IMR-90 (cell line): ENCODE results near the gene TTC31. TPM values are rescaled to one million over a fixed set of nuclear protein-coding genes. Genes with fewer than 3 reads are reported as not detected.

Experiments
- ATAC-seq: fragments of 200-7000 bp; cut with Tn5 transposase; 2 replicates; pipeline ENCODE4 v1.9.1; 2020; ENCODE audit warnings: low read depth, mild to moderate bottlenecking, moderate library complexity
- BruUV-seq: library from RNA; stranded (reverse); fragments of 400-500 nt; replicated peaks from 2 replicates; lab custom pipeline; 2021; lab: Mats Ljungman, UMichigan
- CTCF ChIA-PET: fragments of 300-600 bp; formaldehyde crosslinking; extraction: SDS; loops from one replicate; lab custom pipeline; 2021; ENCODE audit warnings: antibody characterized with exemption; lab: Yijun Ruan, JAX
- POLR2A ChIA-PET: fragments of 300-600 bp; sonication (Branson Sonifier 250); formaldehyde crosslinking; loops from one replicate; lab custom pipeline; 2022; ENCODE audit warnings: antibody characterized with exemption; ENCODE audit not compliant: unreplicated experiment; lab: Charles Lee
- DNase-seq: peaks from one replicate; pipeline ENCODE4 v3.0.0; 2013
- H2AFZ ChIP-seq: replicated peaks from 2 replicates; pipeline ENCODE3; 2013; ENCODE audit warnings: low read length, mild to moderate bottlenecking; ENCODE audit not compliant: poor library complexity
- H2AK5ac ChIP-seq: 2 replicates; pipeline ENCODE4 v1.6.1; 2013; ENCODE audit warnings: low read depth, low read length, inconsistent platforms
- H2AK9ac ChIP-seq: replicated peaks from 2 replicates; pipeline ENCODE3; 2013; ENCODE audit warnings: mild to moderate bottlenecking, low read depth, low read length, moderate library complexity; ENCODE audit not compliant: poor library complexity
- H2BK120ac ChIP-seq: 2 replicates; pipeline ENCODE4 v1.6.1; 2013; ENCODE audit warnings: low read depth, low read length, inconsistent platforms
- H2BK15ac ChIP-seq: 3 replicates; pipeline ENCODE4 v1.6.1; 2013; ENCODE audit warnings: low read depth, low read length, inconsistent platforms
- H2BK20ac ChIP-seq: 2 replicates; pipeline ENCODE4 v1.6.1; 2013; ENCODE audit warnings: low read depth, mild to moderate bottlenecking, inconsistent platforms, low read length, moderate library complexity
- H2BK5ac ChIP-seq: 2 replicates; pipeline ENCODE4 v1.6.1; 2013; ENCODE audit warnings: mild to moderate bottlenecking, low read depth, low read length, inconsistent platforms; ENCODE audit not compliant: poor library complexity, severe bottlenecking
- H3K14ac ChIP-seq: replicated peaks from 2 replicates; pipeline ENCODE4 v1.6.1; 2013; ENCODE audit warnings: low read depth, low read length, inconsistent platforms
- H3K18ac ChIP-seq: 2 replicates; pipeline ENCODE4 v1.6.1; 2013; ENCODE audit warnings: low read depth, low read length, control low read depth
- H3K23ac ChIP-seq: 2 replicates; pipeline ENCODE4 v1.6.1; 2013; ENCODE audit warnings: low read depth, low read length, inconsistent platforms
- H3K27ac ChIP-seq: 2 replicates; pipeline ENCODE4 v1.5.1; 2013; ENCODE audit warnings: mild to moderate bottlenecking, control low read depth, low read length; ENCODE audit not compliant: insufficient read depth
- H3K27me3 ChIP-seq: 2 replicates; pipeline ENCODE4 v1.6.1; 2013; ENCODE audit warnings: low read length; ENCODE audit not compliant: control insufficient read depth, insufficient read depth
- H3K36me3 ChIP-seq: 2 replicates; pipeline ENCODE4 v1.6.1; 2013; ENCODE audit warnings: low read length, mixed read lengths; ENCODE audit not compliant: control insufficient read depth, insufficient read depth
- H3K4ac ChIP-seq: 2 replicates; pipeline ENCODE4 v1.6.1; 2013; ENCODE audit warnings: low read depth, low read length, inconsistent platforms
- H3K4me1 ChIP-seq: 2 replicates; pipeline ENCODE4 v1.6.1; 2013; ENCODE audit warnings: low read length, mixed read lengths; ENCODE audit not compliant: control insufficient read depth, insufficient read depth
- H3K4me2 ChIP-seq: 2 replicates; pipeline ENCODE4 v1.6.1; 2013; ENCODE audit warnings: low read depth, mild to moderate bottlenecking, control low read depth, low read length, moderate library complexity
- H3K4me3 ChIP-seq: 2 replicates; pipeline ENCODE4 v1.5.1; 2013; ENCODE audit warnings: low read depth, mild to moderate bottlenecking, control low read depth, low read length, moderate library complexity; ENCODE audit not compliant: insufficient read depth
- H3K56ac ChIP-seq: 2 replicates; pipeline ENCODE4 v1.6.1; 2013; ENCODE audit warnings: low read length, inconsistent platforms; ENCODE audit not compliant: insufficient read depth; ENCODE audit errors: extremely low read depth
- H3K79me1 ChIP-seq, 2 experiments: 2 replicates each; pipeline ENCODE4 v1.6.1; 2013; ENCODE audit warnings: low read length in 2 of 2, inconsistent platforms in 1 of 2, low read depth in 1 of 2
- H3K9ac ChIP-seq: 2 replicates; pipeline ENCODE4 v1.6.1; 2013; ENCODE audit warnings: low read depth, low read length, control low read depth
- H3K9me1 ChIP-seq: 2 replicates; pipeline ENCODE4 v1.6.1; 2013; ENCODE audit warnings: low read length, inconsistent platforms; ENCODE audit not compliant: insufficient read depth
- H3K9me3 ChIP-seq: 2 replicates; pipeline ENCODE4 v1.6.1; 2013; ENCODE audit warnings: low read length; ENCODE audit not compliant: control insufficient read depth, insufficient read depth
- H4K20me1 ChIP-seq: 2 replicates; pipeline ENCODE4 v1.6.1; 2013; ENCODE audit warnings: low read length, inconsistent platforms; ENCODE audit not compliant: insufficient read depth
- H4K5ac ChIP-seq: 2 replicates; pipeline ENCODE4 v1.6.1; 2013; ENCODE audit warnings: mild to moderate bottlenecking, low read depth, low read length, control low read depth
- H4K8ac ChIP-seq, 2 experiments: 2 replicates each; pipeline ENCODE4 v1.6.1; 2013; ENCODE audit warnings: low read depth in 2 of 2, low read length in 2 of 2, control low read depth in 1 of 2, inconsistent platforms in 1 of 2
- H4K91ac ChIP-seq: 2 replicates; pipeline ENCODE4 v1.6.1; 2013; ENCODE audit warnings: low read depth, low read length, inconsistent platforms; ENCODE audit not compliant: insufficient read depth
- CEBPB ChIP-seq: IDR thresholded peaks from 2 replicates; pipeline ENCODE4 v1.6.1; 2012; ENCODE audit warnings: low read depth, low read length, improper control_type of control experiment
- CTCF ChIP-seq: conservative IDR thresholded peaks from 2 replicates; pipeline ENCODE4 v1.5.1; 2012; ENCODE audit warnings: mild to moderate bottlenecking, low read depth, low read length, improper control_type of control experiment
- FOS ChIP-seq: fragments of 150-350 bp; IDR thresholded peaks from 2 replicates; pipeline ENCODE4 v1.6.1; 2016; ENCODE audit warnings: low read depth, low read length
- MAFK ChIP-seq: IDR thresholded peaks from 2 replicates; pipeline ENCODE4 v1.6.1; 2012; ENCODE audit warnings: low read depth, low read length, improper control_type of control experiment
- MAZ ChIP-seq: IDR thresholded peaks from 2 replicates; pipeline ENCODE4 v1.6.1; 2012; ENCODE audit warnings: low read depth, mild to moderate bottlenecking, low read length, improper control_type of control experiment, moderate library complexity, borderline replicate concordance
- MXI1 ChIP-seq: IDR thresholded peaks from 2 replicates; pipeline ENCODE4 v1.6.1; 2012; ENCODE audit warnings: low read depth, mild to moderate bottlenecking, low read length, moderate library complexity, borderline replicate concordance
- RAD21 ChIP-seq: IDR thresholded peaks from 2 replicates; pipeline ENCODE4 v1.6.1; 2012; ENCODE audit warnings: low read length, improper control_type of control experiment
- RCOR1 ChIP-seq: IDR thresholded peaks from 2 replicates; pipeline ENCODE4 v1.6.1; 2012; ENCODE audit warnings: mild to moderate bottlenecking, low read length, improper control_type of control experiment; ENCODE audit not compliant: insufficient replicate concordance
- RFX5 ChIP-seq: IDR thresholded peaks from 2 replicates; pipeline ENCODE4 v1.8.0; 2012; ENCODE audit warnings: low read depth, mild to moderate bottlenecking, low read length, moderate library complexity
- SMC3 ChIP-seq: fragments of 150-350 bp; IDR thresholded peaks from 2 replicates; pipeline ENCODE4 v1.6.1; 2016; ENCODE audit warnings: low read depth, mild to moderate bottlenecking, antibody characterized with exemption, low read length, moderate library complexity
- WGBS, 2 experiments: methylation state at CpG; one replicate each; pipeline versions ENCODE4 v1.1.5 to v1.1.7; 2013; ENCODE audit warnings: missing lambda C conversion rate in 2 of 2; ENCODE audit not compliant: insufficient read length in 1 of 2; ENCODE audit errors: extremely low coverage in 2 of 2; 5-methylcytosine and 5-hydroxymethylcytosine counted together
- dilution Hi-C: fragments of 300-500 bp; cut with HindIII; formaldehyde crosslinking; loops from one replicate; pipeline ENCODE4 v1.14.3; 2018; ENCODE audit warnings: low sequenced_read_pairs; ENCODE audit not compliant: unreplicated experiment
- in situ Hi-C: fragments of 300-500 bp; cut with MboI; formaldehyde crosslinking; loops from 3 replicates; pipeline ENCODE4 v1.14.3; 2019; ENCODE audit warnings: low sequenced_read_pairs, inconsistent platforms, mixed read lengths
- intact Hi-C: fragments of 100-400 bp; cut with micrococcal nuclease; formaldehyde crosslinking; loops from 2 replicates; pipeline ENCODE4 v1.10.0; 2022
- polyA plus RNA-seq, 3 experiments: library from polyadenylated mRNA; depleted of rRNA; stranded (reverse); fragments of >200 nt; gene quantifications; 2 replicates each; pipeline ENCODE4 v1.2.3, GENCODE V29; 2012; ENCODE audit warnings: low replicate concordance in 1 of 3
- total RNA-seq: library from RNA; depleted of rRNA; stranded (reverse); fragments of >200 nt; gene quantifications from 2 replicates; pipeline ENCODE4 v1.2.3, GENCODE V29; 2012
- TF ChIP-seq, protein P1 (sequence below): fragments of 150-350 bp; IDR thresholded peaks from 2 replicates; pipeline ENCODE4 v1.6.1; 2017; ENCODE audit warnings: mild to moderate bottlenecking, antibody characterized with exemption, low read length, low read depth
- TF ChIP-seq, protein P2 (sequence below): fragments of 150-350 bp; IDR thresholded peaks from 2 replicates; pipeline ENCODE4 v1.6.1; 2016; ENCODE audit warnings: low read depth, mild to moderate bottlenecking, low read length, moderate library complexity, borderline replicate concordance

The TTC31 gene
- total and polyA plus RNA-seq, 2 of the 4 experiments (the other 2 are of a cell fraction), result 6.3 to 18.8 TPM

DNA sequence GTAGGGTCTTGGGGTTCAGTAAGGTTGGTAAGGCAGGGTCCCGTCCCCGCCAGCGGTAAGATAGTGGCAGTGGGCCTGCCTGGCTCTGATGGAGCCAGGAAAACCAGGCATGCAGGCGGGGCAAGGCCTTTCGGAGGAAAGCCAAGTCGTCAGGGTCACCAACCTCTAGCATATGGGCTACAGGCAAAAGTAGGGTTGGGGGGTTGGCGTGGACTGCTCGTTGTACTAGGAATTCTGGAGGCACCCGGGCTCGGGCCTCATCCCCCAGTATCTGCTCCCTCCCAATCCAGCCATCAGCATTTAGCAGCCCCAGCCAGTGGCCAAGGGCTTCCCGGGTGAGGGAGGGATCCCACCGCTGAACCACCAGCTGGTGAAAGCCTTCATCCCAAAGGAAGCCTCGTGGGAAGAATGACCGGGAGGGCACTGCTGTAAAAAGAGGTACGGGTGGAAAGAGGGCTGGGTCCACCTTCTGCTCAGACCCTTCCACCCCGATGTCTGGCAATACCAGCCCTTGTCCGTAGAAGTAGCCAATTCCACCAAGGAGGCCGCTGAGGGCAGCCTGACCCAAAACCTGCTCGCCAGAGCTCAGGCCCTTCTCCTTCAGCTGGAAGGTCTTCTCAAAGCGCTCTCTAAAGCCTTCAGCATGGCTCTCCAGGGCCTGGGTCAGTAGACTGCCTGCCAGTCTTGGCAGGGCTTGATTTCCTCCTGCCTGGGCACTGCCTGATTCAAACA, 20.7 kb upstream of the TTC31 start:
- Histone ChIP-seq H3K4me1 (peaks cover 5% of the 10 kb centered on the region), H2AK5ac (no peak overlapping the region), H2BK5ac (no peak overlapping the region), H2BK15ac (no peak overlapping the region), H2BK20ac (no peak overlapping the region), H3K9ac (no peak overlapping the region), H3K18ac (no peak overlapping the region), H3K4ac (no peak overlapping the region), H4K8ac (no peak overlapping the region), H3K9me1 (no peaks in the 10 kb centered on the region), H4K20me1 (no peaks in the 10 kb centered on the region), H3K23ac (no peak overlapping the region), H4K91ac (no peak overlapping the region), H3K79me1 (peaks cover 13 to 56% of the 10 kb centered on the region in 2 experiments; a peak in 3 of 4 replicates), H3K14ac (no peak overlapping the region), H3K27me3 (no peaks in the 10 kb centered on the region), H4K5ac (no peak overlapping the region), H2AK9ac (peak overlapping the region; percentile 29), H3K36me3 (peaks cover 21% of the 10 kb centered on the region), H3K27ac (no peak overlapping the region), H2BK120ac (no peak overlapping the region), H3K56ac (no peak overlapping the region), H3K4me3 (no peak overlapping the region), H2AFZ (no peak overlapping the region), H3K4me2 (no peak overlapping the region), H3K9me3 (no peaks in the 10 kb centered on the region)
- intact Hi-C loops (no loop called here), dilution Hi-C loops (no loop called here), in situ Hi-C loops (no loop called here)
- whole genome bisulfite sequencing, 2 experiments, result 89% methylated on average over 6 of the region's 20 CpGs; no CpG with 5 or more reads in 1 of the 2 experiments
- DNase-seq, result no peak
- ChIA-PET CTCF (no interaction called here), POLR2A (no interaction called here)
- TF ChIP-seq RAD21 (no peak), CTCF (no peak), SMC3 (no peak), CEBPB (no peak), MAZ (no peak), MAFK (no peak), FOS (no peak), MXI1 (no peak), RCOR1 (no peak), RFX5 (no peak)
- TF ChIP-seq, protein P1, sequence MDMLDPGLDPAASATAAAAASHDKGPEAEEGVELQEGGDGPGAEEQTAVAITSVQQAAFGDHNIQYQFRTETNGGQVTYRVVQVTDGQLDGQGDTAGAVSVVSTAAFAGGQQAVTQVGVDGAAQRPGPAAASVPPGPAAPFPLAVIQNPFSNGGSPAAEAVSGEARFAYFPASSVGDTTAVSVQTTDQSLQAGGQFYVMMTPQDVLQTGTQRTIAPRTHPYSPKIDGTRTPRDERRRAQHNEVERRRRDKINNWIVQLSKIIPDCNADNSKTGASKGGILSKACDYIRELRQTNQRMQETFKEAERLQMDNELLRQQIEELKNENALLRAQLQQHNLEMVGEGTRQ, result no peak
- TF ChIP-seq, protein P2, sequence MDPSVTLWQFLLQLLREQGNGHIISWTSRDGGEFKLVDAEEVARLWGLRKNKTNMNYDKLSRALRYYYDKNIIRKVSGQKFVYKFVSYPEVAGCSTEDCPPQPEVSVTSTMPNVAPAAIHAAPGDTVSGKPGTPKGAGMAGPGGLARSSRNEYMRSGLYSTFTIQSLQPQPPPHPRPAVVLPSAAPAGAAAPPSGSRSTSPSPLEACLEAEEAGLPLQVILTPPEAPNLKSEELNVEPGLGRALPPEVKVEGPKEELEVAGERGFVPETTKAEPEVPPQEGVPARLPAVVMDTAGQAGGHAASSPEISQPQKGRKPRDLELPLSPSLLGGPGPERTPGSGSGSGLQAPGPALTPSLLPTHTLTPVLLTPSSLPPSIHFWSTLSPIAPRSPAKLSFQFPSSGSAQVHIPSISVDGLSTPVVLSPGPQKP, result no peak
- BruUV-seq, result TSS peak; percentile 57
- ATAC-seq, result no peak
